Natural killer cell treated with Interleukin-12 subunit alpha and Interleukin-12 subunit beta and Interleukin-15 and Interleukin-18, amount 100 ng/mL, for 72 hours (primary cell): ENCODE data around the gene SMIM24. TPM values are rescaled to one million over a fixed set of nuclear protein-coding genes. Genes with fewer than 3 reads are reported as not detected.
"Not testable (repeated sequence)": the region's sequence is repeated elsewhere in the genome, so short reads cannot be mapped to it uniquely, and the experiment has no call there.

Experiments used
- ATAC-seq, 2 donors: fragments of 150-1000 bp; cut with Tn5 transposase in 1 of 2; sonication (Bioruptor Pico), chemical (Tn5 transposase) in 1 of 2; 2 replicates each; pipeline ENCODE4 v1.10.0; 2021
- DNase-seq: peaks from one replicate; pipeline ENCODE4 v3.0.0; 2022; ENCODE audit warnings: low spot score
- H3K27ac Mint-ChIP-seq, 2 donors: 1 replicate in 1 of 2; 2 replicates in 1 of 2; pipeline ENCODE4 v1.8.0; 2022; ENCODE audit warnings: mixed read lengths in 2 of 2, mild to moderate bottlenecking in 1 of 2, moderate library complexity in 1 of 2
- H3K27me3 Mint-ChIP-seq, 2 donors: 1 replicate in 1 of 2; 2 replicates in 1 of 2; pipeline ENCODE4 v1.8.0; 2022; ENCODE audit warnings: mixed read lengths in 2 of 2
- H3K36me3 Mint-ChIP-seq: one replicate; pipeline ENCODE4 v1.8.0; 2022; ENCODE audit warnings: mixed read lengths
- H3K4me1 Mint-ChIP-seq, 2 donors: 1 replicate in 1 of 2; 2 replicates in 1 of 2; pipeline ENCODE4 v1.8.0; 2022; ENCODE audit warnings: low read depth in 2 of 2, mixed read lengths in 2 of 2, mild to moderate bottlenecking in 1 of 2
- H3K4me3 Mint-ChIP-seq: one replicate; pipeline ENCODE4 v1.8.0; 2022; ENCODE audit warnings: mixed read lengths
- H3K9me3 Mint-ChIP-seq: 2 replicates; pipeline ENCODE4 v1.8.0; 2022; ENCODE audit warnings: mixed read lengths
- total RNA-seq, 2 donors: library from RNA; stranded (reverse); gene quantifications; one replicate each; pipeline ENCODE4 v1.2.3, GENCODE V29; 2022

SMIM24 gene
- total RNA-seq, 2 donors from 2014 or later, result 0.62 TPM; not detected in 1

- Mint-ChIP-seq H3K4me1 (peaks cover 0 to 8% of the 10 kb centered on the region in 2 donors), H3K27ac (no peak overlapping the region), H3K36me3 (no peaks in the 10 kb centered on the region), H3K4me3 (no peak overlapping the region), H3K27me3 (no peaks in the 10 kb centered on the region), H3K9me3 (no peaks in the 10 kb centered on the region)
- ATAC-seq, result no peak
- no peak for DNase-seq
Measured at GRCh38 chr19:3455960-3456601, 24.2 kb downstream of the SMIM24 start.

DNA sequence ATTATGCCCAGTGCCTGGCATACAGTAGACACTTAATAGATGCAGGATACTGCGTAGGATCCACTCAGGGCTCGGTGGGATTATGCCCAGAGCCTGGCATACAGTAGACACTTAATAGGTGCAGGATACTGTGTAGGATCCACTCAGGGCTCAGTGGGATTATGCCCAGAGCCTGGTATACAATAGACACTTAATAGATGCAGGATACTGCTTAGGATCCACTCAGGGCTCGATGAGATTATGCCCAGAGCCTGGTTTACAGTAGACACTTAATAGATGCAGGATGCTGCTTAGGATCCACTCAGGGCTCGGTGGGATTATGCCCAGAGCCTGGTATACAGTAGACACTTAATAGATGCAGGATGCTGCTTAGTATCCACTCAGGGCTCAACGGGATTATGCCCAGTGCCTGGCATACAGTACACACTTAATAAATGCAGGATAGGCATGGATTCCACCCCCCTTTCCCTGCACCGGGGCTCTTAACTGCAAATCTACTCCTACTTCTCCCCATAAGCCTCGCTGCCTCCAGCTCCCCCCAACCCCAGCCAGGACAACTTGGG lies 24.9 kb downstream of the SMIM24 start:
- DNase-seq (no peak), ATAC-seq (no peak)
- H3K27me3 Mint-ChIP-seq, result no peaks in the 10 kb centered on the region
- H3K4me3 Mint-ChIP-seq, result no peak overlapping the region
- peaks cover 0 to 10% of the 10 kb centered on the region in 2 donors for H3K4me1 Mint-ChIP-seq
- H3K9me3 Mint-ChIP-seq, result no peaks in the 10 kb centered on the region
- no peak overlapping the region for H3K27ac Mint-ChIP-seq
- no peaks in the 10 kb centered on the region for H3K36me3 Mint-ChIP-seq

DNA sequence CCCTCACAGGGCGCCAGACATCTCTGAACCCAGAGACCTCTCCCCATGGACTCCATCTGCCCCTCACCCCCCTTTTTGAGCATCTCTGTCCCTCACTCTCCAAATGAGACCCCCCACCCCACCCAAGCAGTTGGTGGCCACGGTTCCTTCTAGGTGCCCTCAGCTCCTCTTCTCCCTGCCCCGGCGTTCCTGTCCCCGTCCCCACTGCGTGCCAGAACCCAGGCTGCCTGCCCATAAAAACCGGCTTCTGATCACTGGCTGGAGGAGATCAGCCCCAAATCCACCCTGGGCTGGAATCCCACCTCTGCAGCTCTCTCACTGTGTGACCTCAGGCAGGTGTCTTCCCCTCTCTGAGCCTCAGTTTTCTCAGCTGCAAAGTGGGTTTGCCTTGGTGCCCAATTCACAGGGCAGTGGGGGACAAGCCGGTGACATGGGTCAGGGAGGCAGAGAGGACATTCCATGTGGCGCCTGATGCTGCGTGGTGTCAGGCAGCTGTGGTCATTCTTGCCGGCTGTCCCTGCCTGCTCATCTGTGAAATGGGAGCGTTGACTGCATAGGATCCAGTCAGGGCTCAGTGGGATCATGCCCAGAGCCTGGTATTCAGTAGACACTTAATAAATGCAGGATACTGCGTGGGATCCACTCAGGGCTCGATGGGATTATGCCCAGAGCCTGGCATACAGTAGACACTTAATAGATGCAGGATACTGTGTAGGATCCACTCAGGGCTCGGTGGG lies 25.5 kb downstream of the SMIM24 start:
- H3K9me3 Mint-ChIP-seq, result no peaks in the 10 kb centered on the region
- no peak overlapping the region for H3K4me3 Mint-ChIP-seq
- no peak overlapping the region for H3K27ac Mint-ChIP-seq
- peaks cover 0 to 10% of the 10 kb centered on the region in 2 donors for H3K4me1 Mint-ChIP-seq
- no peaks in the 10 kb centered on the region for H3K36me3 Mint-ChIP-seq
- no peaks in the 10 kb centered on the region for H3K27me3 Mint-ChIP-seq
- DNase-seq (no peak), ATAC-seq (no peak)

GRCh38 chr19:3453840-3454239 lies 26.5 kb downstream of the SMIM24 start:
- no peak for DNase-seq
- ATAC-seq, result no peak
- H3K4me3 Mint-ChIP-seq, result no peak overlapping the region
- H3K4me1 Mint-ChIP-seq, result peaks cover 0 to 7% of the 10 kb centered on the region in 2 donors
- H3K27ac Mint-ChIP-seq, result no peak overlapping the region
- H3K36me3 Mint-ChIP-seq, result no peaks in the 10 kb centered on the region
- no peaks in the 10 kb centered on the region for H3K9me3 Mint-ChIP-seq
- no peaks in the 10 kb centered on the region for H3K27me3 Mint-ChIP-seq

- not testable (repeated sequence) for H3K27ac Mint-ChIP-seq, H3K36me3 Mint-ChIP-seq, H3K4me3 Mint-ChIP-seq, ATAC-seq, H3K4me1 Mint-ChIP-seq, DNase-seq, H3K9me3 Mint-ChIP-seq, H3K27me3 Mint-ChIP-seq
Measured at GRCh38 chr19:3452942-3453214, 27.4 kb downstream of the SMIM24 start.

DNA sequence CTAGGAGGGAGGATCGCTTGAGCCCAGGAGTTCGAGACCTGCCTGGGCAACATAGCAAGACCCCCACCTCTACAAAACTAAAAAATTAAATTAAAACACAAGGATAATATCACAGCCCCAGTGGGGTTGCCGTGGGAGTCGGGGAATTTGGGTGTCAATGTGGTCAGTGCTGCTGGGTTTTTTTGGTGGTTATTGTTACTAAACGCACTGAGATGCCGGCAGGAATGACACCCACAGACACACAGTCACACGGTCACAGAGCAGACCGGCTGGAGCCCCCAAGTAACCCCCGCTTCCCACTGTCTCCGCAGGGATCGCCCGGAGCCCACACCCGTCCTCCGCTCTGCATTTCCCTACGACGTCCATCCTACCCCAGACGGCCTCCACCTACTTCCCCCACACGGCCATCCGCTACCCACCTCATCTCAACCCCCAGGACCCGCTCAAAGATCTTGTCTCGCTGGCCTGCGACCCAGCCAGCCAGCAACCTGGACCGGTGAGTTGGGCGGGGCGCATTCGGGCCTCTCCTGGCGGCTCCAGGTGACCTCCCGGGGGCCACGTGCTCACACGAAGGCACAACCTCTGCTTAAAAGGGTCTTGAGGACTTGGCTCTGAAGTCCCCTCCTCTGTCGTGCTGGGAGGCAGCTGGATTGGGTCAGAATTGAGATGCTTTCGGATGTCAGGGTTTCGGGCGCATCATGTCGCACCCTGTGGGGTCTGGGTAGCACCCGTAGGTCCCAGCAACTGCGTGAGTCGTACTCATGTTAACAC lies 28.0 kb downstream of the SMIM24 start:
- Mint-ChIP-seq H3K9me3 (no peaks in the 10 kb centered on the region), H3K4me3 (no peak overlapping the region), H3K27me3 (no peaks in the 10 kb centered on the region), H3K36me3 (no peaks in the 10 kb centered on the region), H3K4me1 (peaks cover 0 to 5% of the 10 kb centered on the region in 2 donors), H3K27ac (no peak overlapping the region)
- ATAC-seq, result no peak
- no peak for DNase-seq

DNA sequence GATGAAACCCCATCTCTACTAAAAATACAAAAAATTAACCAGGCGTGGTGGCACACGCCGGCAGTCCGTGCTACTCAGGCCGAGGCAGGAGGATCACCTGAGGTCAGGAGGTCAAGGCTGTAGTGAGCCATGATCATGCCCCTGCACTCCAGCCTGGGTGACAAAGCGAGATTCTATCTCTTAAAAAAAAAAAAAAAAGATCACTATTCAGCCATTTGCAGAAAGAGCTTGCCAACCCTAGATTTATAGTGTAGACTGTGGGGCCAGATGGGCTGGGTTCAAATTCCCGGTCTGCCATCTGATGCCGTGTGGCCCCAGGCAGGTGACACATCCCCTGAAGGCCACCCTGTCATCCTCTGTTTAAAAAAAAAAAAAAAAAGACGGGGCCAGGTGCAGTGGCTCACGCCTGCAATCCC lies 28.9 kb downstream of the SMIM24 start:
- DNase-seq (no peak), ATAC-seq (no peak)
- no peaks in the 10 kb centered on the region for H3K36me3 Mint-ChIP-seq
- H3K27me3 Mint-ChIP-seq, result no peaks in the 10 kb centered on the region
- H3K9me3 Mint-ChIP-seq, result no peaks in the 10 kb centered on the region
- no peak overlapping the region for H3K27ac Mint-ChIP-seq
- no peak overlapping the region for H3K4me3 Mint-ChIP-seq
- peaks cover 0 to 3% of the 10 kb centered on the region in 2 donors for H3K4me1 Mint-ChIP-seq

- Mint-ChIP-seq H3K4me1 (peaks cover 0 to 3% of the 10 kb centered on the region in 2 donors), H3K27ac (no peak overlapping the region), H3K9me3 (no peaks in the 10 kb centered on the region), H3K27me3 (no peaks in the 10 kb centered on the region), H3K36me3 (no peaks in the 10 kb centered on the region), H3K4me3 (no peak overlapping the region)
- peak; percentile 37 to 52 for ATAC-seq
- no peak for DNase-seq
Measured at GRCh38 chr19:3450796-3451411, 29.4 kb downstream of the SMIM24 start.

- Mint-ChIP-seq H3K4me1 (peaks cover 4 to 13% of the 10 kb centered on the region in 2 donors), H3K4me3 (no peak overlapping the region), H3K27me3 (no peaks in the 10 kb centered on the region), H3K9me3 (no peaks in the 10 kb centered on the region), H3K36me3 (no peaks in the 10 kb centered on the region), H3K27ac (no peak overlapping the region)
- DNase-seq (no peak), ATAC-seq (no peak)
Measured at GRCh38 chr19:3448616-3449334, 31.6 kb downstream of the SMIM24 start.

DNA sequence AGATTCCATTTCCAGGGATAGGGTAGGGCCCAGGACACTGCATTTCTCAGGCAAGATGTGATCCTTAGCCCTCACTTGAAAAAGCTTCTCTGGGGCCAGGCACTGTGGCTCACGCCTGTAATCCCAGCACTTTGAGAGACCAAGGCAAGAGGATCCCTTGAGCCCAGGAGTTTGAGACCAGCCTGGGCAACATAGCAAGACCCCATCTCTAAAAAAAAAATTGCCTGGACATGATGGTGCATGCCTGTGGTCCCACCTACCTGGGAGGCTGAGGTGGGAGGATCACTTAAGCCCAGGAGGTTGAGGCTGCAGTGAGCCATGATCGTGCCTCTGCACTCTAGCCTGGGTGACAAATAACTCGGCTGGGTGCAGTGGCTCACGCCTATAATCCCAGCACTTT lies 33.7 kb downstream of the SMIM24 start:
- ATAC-seq, H3K9me3 Mint-ChIP-seq, H3K27ac Mint-ChIP-seq, H3K36me3 Mint-ChIP-seq, H3K27me3 Mint-ChIP-seq, H3K4me3 Mint-ChIP-seq, DNase-seq: not testable (repeated sequence)
- peaks cover 6 to 14% of the 10 kb centered on the region in 2 donors for H3K4me1 Mint-ChIP-seq

- no peak overlapping the region for H3K4me3 Mint-ChIP-seq
- no peaks in the 10 kb centered on the region for H3K27me3 Mint-ChIP-seq
- H3K27ac Mint-ChIP-seq, result no peak overlapping the region
- ATAC-seq (no peak), DNase-seq (no peak)
- H3K9me3 Mint-ChIP-seq, result no peaks in the 10 kb centered on the region
- H3K4me1 Mint-ChIP-seq, result peaks cover 6 to 11% of the 10 kb centered on the region in 2 donors
- no peaks in the 10 kb centered on the region for H3K36me3 Mint-ChIP-seq
Measured at GRCh38 chr19:3444695-3445234, 35.6 kb downstream of the SMIM24 start.

DNA sequence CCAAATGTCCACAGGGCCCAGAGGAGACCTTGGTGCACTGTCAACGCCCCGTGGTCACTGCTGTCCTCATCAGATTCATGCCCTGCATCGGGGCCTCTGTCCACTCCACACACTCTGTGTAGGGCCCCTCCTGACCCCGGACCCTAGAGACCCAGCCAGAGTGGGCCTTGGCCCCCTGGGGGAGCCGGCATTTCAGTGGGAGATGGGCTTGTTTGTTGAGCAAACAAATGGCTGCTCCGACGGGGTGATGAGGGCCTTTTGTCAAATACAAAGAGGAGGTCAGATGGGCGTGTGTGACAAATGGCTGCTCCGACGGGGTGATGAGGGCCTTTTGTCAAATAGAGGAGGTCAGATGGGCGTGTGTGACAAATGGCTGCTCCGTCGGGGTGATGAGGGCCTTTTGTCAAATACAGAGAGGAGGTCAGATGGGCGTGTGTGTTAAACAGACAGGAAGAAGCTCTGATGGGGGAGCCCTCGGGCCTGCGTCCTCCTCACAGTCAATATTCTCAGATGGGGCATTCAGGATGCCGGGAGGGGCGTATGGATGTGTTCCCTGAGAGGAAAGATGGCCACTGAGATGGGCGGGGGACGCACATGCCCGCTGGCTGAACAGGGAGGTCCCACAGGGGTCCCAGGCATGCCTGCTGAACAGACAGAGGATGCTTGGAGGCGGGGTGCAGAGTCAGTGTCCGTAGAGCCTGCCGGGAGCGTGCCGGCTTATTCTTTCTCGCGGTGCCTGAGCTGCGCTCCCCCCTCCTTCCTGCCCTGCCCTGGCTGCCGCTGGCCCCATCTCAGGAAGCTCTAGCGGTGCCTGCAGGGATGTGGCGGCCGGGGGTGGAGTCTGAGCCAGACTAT lies 36.3 kb downstream of the SMIM24 start:
- no peak for ATAC-seq
- H3K27me3 Mint-ChIP-seq, result no peaks in the 10 kb centered on the region

More for the DNA sequence above, 36.3 kb downstream of the SMIM24 start:
- H3K4me1 Mint-ChIP-seq, result peaks cover 6 to 11% of the 10 kb centered on the region in 2 donors
- peak overlapping the region in 1 of 2 donors; percentile 63 for H3K27ac Mint-ChIP-seq
- H3K36me3 Mint-ChIP-seq, result no peaks in the 10 kb centered on the region
- no peak overlapping the region for H3K4me3 Mint-ChIP-seq
- H3K9me3 Mint-ChIP-seq, result no peaks in the 10 kb centered on the region
- DNase-seq, result no peak
